ENCODE measurements around the gene ZDHHC11B.
"Not testable (repeated sequence)": the region's sequence is repeated elsewhere in the genome, so short reads cannot be mapped to it uniquely, and the experiment has no call there.

Gene ZDHHC11B

GRCh38 chr5:766666-767431, 17.7 kb downstream of the ZDHHC11B start:
- no peak for DNase-seq

DNA sequence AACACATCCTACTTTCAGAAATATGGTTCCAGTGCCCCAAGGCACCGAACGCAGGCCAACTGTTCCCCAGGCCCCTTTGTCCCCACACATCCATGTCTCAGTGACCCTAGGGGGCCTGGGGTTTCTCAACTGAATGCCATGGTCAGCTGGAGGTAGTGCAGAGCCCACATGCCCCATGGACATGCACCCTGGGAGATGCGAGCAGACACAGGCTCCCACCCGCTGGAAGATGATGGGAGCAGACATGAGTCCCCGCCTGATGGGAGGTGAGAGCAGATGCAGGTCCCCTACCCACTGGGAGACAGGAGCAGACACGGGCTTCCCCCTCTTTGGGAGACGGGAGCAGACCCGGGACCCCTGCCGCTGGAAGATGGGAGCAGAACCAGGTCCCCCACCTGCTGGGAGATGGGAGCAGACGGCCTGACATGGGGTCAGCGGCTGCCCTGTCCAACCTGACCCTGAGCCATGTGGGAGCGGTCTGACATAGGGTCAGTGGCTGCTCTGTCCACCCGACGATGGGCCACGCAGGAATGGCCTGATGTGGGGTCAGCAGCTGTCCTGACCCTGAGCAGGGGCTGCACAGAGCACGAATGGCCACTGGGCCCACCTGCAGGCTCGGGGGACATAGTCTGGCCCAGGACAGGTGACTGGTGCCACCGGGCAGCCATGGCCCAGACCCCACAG, 18.4 kb downstream of the ZDHHC11B start:
- no peak for DNase-seq

DNA sequence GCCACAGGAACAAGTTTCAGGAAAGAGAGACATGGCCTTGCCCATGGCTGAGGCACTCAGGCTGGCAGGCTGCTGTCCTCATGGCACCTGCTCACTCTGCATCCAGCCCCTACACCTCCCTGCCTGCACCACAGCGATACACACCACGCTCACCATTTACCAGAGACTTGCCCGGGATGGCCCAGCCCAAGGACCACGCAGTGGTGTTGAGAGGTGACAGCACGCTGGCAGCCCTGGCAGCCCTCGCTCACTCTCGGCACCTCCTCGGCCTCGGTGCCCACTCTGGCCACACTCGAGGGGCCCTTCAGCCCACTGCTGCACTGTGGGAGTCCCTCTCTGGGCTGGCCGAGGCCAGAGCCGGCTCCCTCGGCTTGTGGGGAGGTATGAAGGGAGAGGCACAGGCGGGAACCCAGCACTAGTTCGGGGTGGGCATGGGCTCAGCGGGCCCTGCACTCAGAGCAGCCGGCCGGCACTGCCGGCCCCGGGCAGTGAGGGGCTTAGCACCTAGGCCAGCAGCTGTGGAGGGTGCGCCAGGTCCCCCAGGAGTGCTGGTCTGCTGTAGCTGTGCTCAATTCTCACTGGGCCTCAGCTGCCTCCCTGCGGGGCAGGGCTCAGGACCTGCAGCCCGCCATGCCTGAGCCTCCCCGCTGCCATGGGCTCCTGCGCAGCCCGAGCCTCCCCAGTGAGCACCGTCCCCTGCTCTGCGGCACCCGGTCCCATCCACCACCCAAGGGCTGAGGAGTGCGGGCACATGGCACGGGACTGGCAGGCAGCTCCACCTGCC, 20.3 kb downstream of the ZDHHC11B start:
- no peak for DNase-seq

DNA sequence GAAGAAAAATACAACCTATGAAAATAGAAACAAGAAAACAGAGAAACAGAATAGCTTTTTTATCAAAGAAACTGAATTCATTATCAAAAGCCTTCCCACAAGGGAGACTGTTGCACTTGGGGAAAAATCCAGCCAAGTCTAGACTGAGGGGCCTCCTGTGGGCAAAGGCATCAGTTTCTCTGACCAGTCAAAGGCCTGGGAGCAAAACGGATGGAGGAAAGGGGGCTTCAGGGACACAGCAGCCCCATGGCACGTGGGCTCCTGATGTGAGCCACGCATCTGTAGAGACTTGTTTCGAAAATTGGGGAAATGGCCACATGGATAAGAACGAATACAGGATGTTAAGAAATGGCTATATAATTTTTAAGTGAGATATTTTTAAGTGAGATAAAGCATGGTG, 21.1 kb downstream of the ZDHHC11B start:
- DNase-seq, result no peak

GRCh38 chr5:762996-763395, 21.5 kb downstream of the ZDHHC11B start:
- not testable (repeated sequence) for DNase-seq

DNA sequence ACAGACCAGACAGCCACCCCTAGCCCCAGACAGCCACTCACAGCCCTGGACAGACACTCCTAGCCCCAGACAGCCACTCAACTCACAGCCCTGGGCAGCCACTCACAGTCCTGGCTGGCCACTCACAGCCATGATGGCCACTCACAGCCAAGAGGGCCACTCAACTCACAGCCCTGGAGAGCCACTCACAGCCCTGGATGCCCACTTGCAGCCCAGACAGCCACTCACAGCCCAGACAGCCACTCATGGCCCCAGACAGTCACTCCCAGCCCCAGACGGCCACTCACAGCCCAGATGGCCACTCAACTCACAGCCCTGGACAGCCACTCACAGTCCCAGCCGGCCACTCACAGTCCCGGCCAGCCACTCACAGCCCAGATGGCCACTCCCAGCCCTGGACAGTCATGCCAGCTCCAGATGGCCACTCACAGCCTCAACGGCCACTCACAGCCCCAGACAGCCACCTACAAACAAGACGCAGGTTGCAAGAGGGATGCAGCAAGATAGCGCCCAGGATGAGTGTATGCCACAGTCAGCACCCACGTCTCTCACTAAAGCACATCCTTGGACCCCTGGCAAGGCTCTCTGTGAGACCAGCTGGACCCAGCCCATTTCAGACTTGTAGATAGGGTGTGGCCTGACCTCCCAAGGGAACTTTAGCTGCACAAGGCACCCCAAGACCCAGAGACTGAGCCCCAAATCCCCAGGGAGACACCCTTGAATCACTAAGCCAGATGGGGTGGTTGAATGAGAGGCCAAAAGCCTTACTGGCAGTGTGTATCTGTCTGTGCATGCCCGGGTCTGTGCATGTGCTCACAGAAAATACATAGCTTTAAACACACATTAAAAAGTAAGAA, 22.4 kb downstream of the ZDHHC11B start:
- DNase-seq, result no peak

DNA sequence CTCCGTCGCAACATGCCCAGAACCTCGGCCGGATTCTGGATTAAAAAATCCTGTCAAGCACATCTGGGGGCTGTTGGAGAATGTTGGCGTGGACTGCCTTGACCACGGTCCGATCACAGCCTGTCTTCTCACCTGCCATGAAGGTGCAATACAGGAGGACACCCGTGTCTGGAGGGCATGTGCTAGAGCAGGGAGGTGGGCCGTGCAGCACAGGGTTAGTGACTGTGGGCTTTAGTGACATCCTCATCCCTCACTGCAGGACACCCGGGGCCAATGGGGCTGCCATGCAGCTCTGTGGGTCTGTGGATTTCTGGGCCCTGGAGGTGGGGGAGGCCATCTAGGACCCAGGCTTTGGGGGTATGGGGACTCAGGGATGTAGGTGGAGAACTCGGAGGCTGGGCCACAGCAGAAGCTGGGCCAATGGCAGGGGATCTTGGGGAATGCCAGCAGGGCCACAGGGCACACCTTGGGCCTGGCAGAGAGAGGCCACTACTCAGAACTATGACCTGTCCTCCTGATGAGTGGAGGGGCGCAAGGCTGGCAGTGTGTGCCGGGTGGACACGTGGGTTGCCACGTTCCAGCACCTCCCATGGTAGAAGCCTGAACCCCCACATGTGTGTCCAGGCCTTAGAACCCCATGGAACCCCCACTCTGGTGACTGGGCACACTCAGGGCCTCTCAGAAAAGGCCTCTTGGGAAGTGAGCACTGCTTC, 23.3 kb downstream of the ZDHHC11B start:
- no peak for DNase-seq

DNA sequence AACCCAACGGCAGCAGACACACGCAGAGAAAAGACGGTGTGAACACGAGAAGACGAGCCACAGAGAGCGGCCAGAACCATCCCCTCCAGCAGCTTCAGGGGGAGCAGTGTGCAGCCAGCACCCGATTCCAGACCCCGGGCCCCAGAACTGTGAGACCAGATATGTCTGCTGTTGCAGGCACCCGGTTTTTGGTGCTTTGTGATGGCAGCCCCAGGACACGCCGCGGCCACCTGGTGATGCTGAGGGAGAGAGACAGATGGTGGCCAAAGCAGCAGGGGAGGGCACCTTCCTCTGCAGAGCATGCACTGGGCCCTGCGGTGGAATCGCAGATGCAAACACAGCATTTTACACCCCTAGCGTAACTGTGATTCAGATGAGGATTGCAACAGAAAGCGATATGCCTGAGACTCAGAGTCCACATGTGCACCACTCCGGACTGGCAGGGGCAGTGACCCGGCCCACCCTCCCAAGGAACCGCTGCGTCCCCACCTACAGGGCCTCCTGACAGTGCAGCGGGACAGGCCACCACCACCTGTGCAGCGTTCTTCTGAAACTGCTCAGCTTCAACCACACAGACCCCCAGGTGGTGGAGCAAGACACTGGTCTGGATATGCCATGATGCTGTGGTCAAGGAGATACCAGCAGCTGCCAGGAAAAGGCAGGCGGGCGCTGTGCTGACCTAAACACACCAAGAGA, 24.0 kb downstream of the ZDHHC11B start:
- no peak for DNase-seq

- DNase-seq, result no peak
These were observed 24.7 kb downstream of the ZDHHC11B start for GRCh38 chr5:759781-760362.

DNA sequence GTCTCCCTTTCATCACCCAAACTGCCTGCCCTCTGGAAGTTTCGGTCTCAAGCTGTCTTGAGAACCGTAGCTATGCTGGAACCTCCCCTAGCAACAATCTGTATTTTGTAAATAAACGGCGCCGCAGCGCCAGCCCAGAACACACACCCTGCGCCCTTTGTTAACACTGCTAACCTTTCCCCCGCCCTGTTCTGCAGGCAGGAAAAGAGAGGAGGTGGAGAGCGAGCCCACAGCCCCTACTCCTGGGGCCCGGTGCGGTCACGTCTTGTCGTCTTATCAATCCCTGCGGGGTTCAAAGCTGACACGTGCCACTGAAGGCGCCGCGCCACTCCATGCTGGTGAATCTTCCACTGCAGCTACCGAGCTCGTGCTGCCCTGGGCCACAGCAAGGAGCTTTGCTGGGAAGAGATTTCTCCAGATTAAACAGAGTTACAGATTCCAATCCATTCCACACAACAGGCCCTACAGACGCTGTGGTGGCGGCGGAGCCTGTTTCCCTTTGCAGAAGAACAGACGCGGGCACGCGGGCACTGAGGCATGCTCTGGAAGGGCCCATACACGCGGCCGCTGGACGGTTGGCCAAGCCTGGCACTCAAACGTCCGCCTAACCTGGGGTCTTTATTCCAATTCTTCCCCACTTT, 25.3 kb downstream of the ZDHHC11B start:
- no peak for DNase-seq

- no peak for DNase-seq
These were observed 25.9 kb downstream of the ZDHHC11B start for GRCh38 chr5:758698-759053.

DNA sequence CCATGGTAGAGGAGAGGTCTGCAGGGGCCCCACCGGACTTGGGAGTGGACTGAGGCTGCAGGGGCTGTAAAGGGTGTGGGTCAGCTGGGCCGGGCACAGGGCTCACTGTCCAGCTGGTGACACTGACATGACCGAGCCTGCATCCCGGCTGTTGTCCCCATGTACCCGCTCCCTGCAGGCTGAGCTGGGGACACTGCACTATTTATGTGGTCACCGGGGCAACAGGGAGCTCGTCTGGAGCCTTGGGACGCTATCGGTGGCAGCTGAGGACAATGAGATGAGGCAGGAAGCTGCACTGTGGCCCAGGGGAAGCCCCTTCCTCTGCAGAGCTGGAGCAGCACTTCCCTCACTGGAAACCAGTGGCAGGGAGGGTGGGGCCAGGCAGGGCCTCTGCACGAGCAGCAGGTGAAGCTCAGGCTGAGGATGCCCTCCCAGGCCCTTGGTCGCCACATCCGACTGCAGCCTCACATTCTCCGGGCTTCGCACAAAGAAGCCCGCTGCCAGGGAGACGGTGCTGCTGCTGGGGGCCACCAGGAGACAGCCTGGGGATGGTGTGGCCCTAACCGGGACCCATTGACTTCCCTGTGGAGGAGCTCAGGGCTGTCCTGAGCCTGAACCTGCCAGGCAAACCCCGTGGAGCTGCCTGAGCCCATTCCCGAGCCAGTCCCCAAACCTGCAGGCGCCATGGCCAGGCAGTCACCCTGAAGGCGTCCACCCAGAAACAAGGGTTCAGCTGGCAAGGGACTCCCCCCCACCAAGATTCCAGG, 26.4 kb downstream of the ZDHHC11B start:
- no peak for DNase-seq

DNA sequence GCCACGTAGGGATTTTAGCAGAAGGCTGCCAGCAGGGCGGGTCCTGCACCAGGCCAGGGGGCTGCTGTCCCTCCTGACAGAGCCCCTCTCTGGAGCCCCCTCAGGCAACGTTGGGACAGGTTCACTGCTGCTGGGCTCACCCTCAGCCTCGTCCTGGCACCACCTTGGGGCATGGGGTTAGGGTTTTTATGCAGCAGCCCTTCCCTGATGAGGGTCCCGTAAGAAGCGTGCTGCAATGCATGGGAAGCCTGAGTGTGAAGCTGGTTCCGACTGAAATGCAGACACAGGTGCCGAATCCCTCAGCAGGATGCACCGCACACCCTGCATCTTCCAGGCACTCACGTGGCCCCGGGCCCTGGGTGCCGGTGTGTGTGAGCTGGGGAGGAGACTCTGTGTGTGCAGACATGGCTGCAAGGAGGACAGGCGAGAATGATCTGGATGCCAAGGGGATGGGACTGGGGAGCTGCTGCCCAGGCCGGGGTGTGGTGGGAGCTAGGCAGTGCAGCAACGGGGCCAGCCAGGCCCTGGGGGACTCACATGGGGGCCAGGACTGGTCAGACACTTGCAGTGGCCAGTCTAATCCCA, 27.1 kb downstream of the ZDHHC11B start:
- DNase-seq, result no peak

- DNase-seq, result no peak
These were observed 27.6 kb downstream of the ZDHHC11B start for GRCh38 chr5:756865-757345.

DNA sequence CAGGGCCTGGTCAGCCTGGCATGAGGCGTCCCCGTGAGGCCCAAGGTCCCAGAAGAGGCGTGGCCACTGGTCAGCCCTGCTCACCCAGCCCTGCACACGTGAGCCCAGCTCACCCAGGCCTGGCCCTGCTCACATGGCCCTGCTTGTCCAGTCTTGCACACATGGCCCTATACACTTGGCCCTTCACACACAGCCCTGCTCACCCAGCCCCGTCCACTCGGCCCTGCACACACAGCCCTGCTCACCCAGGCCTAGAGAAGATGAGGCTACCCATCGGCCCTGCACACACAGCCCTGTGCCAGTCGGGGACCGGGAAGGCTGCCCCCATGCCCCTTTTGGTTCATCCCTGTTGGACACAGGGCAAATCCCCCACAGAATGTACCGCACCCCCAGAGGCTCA, 28.4 kb downstream of the ZDHHC11B start:
- no peak for DNase-seq

GRCh38 chr5:754143-754632, 30.3 kb downstream of the ZDHHC11B start:
- DNase-seq, result not testable (repeated sequence)

DNA sequence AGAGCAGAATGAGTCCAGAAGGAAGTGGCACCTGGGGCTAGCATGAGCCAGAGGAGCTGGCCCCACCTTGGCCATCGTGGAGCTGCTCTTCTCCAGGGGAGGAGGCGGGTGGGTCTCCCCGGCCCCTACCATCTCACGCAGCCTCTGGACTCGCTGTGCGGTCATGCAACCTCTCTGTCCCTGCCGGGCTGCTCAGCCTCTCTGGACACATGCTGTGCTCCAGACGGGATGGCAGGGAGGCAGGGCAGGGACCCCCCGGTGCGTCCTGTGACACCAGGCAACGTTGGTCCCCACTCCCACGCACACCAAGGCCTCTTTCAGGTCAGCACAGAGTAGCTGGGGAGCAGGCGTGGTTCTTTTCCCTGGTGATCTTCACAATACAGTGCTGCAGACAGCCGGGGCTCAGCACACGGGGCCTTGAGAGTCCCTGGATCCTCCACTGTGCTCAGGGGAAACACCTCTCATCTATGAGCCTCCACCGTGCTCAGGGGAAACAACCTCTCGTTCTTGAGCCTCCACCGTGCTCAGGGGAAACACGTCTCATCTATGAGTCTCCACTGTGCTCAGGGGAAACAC, 30.9 kb downstream of the ZDHHC11B start:
- not testable (repeated sequence) for DNase-seq

GRCh38 chr5:752532-753115, 31.9 kb downstream of the ZDHHC11B start:
- not testable (repeated sequence) for DNase-seq
